GM23248 (cell line): ENCODE results near the gene DMKN.

Experiments used
- EZH2 ChIP-seq: fragments of 200-600 bp; sonication (generic); IDR thresholded peaks from 2 replicates; pipeline ENCODE4 v1.6.1; 2018; ENCODE audit warnings: antibody characterized with exemption, mild to moderate bottlenecking; ENCODE audit not compliant: insufficient read depth, poor library complexity, severe bottlenecking
- EZH2phosphoT487 ChIP-seq: fragments of 200-600 bp; sonication (generic); IDR thresholded peaks from 2 replicates; pipeline ENCODE4 v1.6.1; 2018; ENCODE audit warnings: antibody characterized with exemption, moderate library complexity, mild to moderate bottlenecking, low read depth; ENCODE audit not compliant: insufficient read depth

- TF ChIP-seq EZH2, result no peak
- no peak for TF ChIP-seq EZH2phosphoT487
Observed at GRCh38 chr19:35553385-35554000, 40.0 kb upstream of the DMKN start.
